Brain microvascular endothelial cell (primary cell): ENCODE measurements around the gene NPAS2.
A peak's percentile ranks its signal among the peaks of the same experiment; 100 is the strongest.

ENCODE experiments used
- DNase-seq: peaks from one replicate; pipeline ENCODE4 v3.0.0-alpha.2; 2020
- H3K27ac ChIP-seq: fragments of 250-450 bp; sonication (Bioruptor Pico); 2 replicates; pipeline ENCODE4 v1.5.1; 2020; ENCODE audit warnings: mild to moderate bottlenecking, moderate library complexity
- H3K27me3 ChIP-seq: fragments of 250-450 bp; sonication (Bioruptor Pico); replicated peaks from 2 replicates; pipeline ENCODE4 v1.5.1; 2020; ENCODE audit warnings: mild to moderate bottlenecking
- H3K36me3 ChIP-seq: fragments of 250-450 bp; sonication (Bioruptor Pico); replicated peaks from 2 replicates; pipeline ENCODE4 v1.5.1; 2020; ENCODE audit warnings: mild to moderate bottlenecking
- H3K4me3 ChIP-seq: 2 replicates; pipeline ENCODE4 v1.5.1; 2011; ENCODE audit warnings: low read depth, mild to moderate bottlenecking, control low read depth, low read length, moderate library complexity
- in situ Hi-C: cut with HindIII; loops from 2 replicates; pipeline ENCODE4 v1.10.0; 2017; ENCODE audit warnings: low sequenced_read_pairs, low pct_ligation_motif_present
- TF ChIP-seq, protein P1 (sequence below): IDR thresholded peaks from 2 replicates; pipeline ENCODE4 v1.5.1; 2011; ENCODE audit warnings: low read depth, mild to moderate bottlenecking, moderate library complexity, low read length, control low read depth, inconsistent platforms; ENCODE audit errors: missing control alignments

Gene NPAS2

DNA sequence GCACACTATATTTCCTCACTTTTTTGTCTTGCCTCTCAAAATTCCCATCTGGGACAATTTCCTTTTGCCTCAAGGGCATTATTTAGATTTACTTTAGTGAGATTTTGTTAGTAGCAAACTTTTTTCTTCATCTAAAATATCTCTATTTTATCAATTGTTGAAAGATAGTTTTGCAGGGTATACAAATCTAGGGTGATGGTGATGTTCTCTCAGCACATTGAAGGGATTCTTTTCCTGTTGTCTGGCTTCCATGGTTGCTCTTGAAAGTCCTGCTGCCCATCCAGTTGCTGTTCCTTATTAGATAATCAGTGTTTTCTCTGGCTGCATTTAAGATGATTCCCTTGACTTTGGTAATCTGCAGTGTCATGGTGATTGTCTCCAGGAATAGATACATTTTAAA lies 48.1 kb downstream of the NPAS2 start:
- TF ChIP-seq, protein P1, sequence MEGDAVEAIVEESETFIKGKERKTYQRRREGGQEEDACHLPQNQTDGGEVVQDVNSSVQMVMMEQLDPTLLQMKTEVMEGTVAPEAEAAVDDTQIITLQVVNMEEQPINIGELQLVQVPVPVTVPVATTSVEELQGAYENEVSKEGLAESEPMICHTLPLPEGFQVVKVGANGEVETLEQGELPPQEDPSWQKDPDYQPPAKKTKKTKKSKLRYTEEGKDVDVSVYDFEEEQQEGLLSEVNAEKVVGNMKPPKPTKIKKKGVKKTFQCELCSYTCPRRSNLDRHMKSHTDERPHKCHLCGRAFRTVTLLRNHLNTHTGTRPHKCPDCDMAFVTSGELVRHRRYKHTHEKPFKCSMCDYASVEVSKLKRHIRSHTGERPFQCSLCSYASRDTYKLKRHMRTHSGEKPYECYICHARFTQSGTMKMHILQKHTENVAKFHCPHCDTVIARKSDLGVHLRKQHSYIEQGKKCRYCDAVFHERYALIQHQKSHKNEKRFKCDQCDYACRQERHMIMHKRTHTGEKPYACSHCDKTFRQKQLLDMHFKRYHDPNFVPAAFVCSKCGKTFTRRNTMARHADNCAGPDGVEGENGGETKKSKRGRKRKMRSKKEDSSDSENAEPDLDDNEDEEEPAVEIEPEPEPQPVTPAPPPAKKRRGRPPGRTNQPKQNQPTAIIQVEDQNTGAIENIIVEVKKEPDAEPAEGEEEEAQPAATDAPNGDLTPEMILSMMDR: no peak
- no peak overlapping the region for H3K27ac ChIP-seq
- in situ Hi-C loops: no loop called here
- no peaks in the 10 kb centered on the region for H3K27me3 ChIP-seq
- DNase-seq: no peak
- H3K4me3 ChIP-seq: no peak overlapping the region
- H3K36me3 ChIP-seq: peaks cover 2% of the 10 kb centered on the region

DNA sequence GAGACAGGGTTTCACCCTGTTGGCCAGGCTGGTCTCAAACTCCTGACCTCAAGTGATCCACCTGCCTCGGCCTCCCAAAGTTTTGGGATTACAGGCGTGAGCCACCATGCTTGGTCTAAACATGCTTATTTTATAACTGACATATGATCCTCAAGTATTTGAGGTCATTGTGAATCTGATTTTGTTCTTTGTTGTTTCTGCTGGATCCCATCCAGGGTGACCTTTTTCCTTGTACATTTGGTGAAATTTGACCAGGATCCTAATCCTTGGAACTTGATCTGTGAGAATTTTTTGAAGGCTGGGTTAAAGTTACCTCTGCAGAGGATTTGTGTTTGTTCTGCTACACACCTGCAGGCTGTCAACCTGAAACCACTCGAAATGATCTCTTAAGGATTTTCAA lies 49.2 kb downstream of the NPAS2 start:
- in situ Hi-C loops: no loop called here

DNA sequence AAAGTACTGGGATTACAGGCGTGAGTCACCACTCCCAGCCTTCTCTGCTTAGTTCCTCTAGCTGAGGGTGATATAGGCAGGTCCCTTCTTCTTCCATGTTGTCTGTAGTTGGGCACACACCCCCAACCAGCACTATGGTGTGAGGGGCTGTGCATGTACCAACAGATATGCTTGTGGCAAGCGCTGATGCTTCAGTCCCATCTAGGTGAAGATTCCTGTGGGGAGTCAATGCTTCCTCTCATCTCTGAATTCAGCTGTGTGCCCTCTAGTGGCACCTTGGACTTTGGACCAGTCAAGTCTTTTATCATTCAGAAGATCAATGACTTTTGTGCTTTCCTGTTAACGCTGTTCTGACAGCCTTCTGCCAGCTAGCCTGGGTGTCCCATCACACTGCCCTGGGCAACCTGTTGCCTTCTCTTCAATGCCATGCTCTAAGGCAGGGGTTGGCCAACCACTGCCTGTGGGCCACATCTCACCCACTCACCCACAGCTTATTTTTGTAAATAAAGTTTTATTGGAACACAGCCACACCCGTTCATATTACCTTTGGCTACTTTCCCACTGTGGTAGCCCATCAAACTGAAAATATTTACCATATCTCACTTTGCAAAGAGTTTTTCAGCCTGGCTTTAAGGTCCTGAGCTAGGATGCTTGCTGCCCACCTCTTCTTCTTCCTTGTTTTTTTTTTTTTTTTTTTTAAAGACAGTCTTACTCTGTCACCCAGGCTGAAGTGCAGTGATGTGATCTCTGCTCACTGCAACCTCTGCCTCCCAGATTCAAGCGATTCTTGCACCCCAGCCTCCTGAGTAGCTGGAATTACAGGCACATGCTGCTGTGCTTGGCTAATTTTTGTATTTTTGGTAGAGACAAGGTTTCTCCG lies 51.0 kb downstream of the NPAS2 start:
- no peak overlapping the region for H3K27ac ChIP-seq
- H3K36me3 ChIP-seq: peaks cover 2% of the 10 kb centered on the region
- in situ Hi-C loops: no loop called here
- H3K27me3 ChIP-seq: no peaks in the 10 kb centered on the region
- no peak overlapping the region for H3K4me3 ChIP-seq
- DNase-seq: no peak
- TF ChIP-seq, protein P1: peak; percentile 61

More for the DNA sequence above, 49.2 kb downstream of the NPAS2 start:
- Histone ChIP-seq H3K4me3 (no peak overlapping the region), H3K27me3 (no peaks in the 10 kb centered on the region), H3K27ac (no peak overlapping the region), H3K36me3 (peaks cover 2% of the 10 kb centered on the region)
- no peak for DNase-seq
- TF ChIP-seq, protein P1: no peak

DNA sequence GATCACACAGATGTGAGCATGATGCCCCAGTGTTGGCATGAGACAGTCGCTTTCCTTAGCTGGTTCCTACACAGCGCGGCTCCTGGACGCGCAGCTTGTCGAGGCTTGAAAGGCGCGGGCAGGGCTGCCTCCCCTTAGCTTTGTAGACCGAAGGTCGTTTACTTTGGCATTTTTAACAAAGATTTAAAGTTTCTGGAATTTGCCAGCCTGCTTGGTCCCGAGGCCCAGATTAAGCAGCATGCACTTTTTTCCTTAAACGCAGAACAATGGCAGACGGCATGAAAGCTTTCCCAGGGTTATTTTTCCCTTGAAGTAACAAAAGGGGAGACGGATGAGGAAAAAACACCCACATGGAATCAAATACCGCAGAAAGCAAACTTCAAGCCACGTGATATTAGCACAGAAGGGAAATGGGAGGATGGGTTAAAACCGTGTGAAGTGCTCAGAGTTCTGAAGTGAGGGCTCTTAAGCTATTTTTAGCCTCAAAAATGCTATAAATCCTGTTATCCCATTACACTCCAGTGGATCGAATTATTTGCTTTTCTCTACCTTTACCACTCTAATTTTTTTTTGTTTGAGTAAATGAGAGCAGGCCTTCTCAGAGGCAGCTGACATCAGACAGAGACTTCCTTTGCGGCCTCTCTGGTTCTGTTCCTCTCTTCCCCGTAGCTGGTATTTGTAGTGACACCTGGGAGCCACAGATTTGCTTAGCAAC lies 55.7 kb downstream of the NPAS2 start:
- H3K36me3 ChIP-seq: peaks cover 2% of the 10 kb centered on the region
- in situ Hi-C loops: no loop called here
- DNase-seq: peak; percentile 48
- H3K27me3 ChIP-seq: no peaks in the 10 kb centered on the region
- TF ChIP-seq, protein P1: no peak
- no peak overlapping the region for H3K4me3 ChIP-seq
- peak overlapping the region; percentile 62 for H3K27ac ChIP-seq

DNA sequence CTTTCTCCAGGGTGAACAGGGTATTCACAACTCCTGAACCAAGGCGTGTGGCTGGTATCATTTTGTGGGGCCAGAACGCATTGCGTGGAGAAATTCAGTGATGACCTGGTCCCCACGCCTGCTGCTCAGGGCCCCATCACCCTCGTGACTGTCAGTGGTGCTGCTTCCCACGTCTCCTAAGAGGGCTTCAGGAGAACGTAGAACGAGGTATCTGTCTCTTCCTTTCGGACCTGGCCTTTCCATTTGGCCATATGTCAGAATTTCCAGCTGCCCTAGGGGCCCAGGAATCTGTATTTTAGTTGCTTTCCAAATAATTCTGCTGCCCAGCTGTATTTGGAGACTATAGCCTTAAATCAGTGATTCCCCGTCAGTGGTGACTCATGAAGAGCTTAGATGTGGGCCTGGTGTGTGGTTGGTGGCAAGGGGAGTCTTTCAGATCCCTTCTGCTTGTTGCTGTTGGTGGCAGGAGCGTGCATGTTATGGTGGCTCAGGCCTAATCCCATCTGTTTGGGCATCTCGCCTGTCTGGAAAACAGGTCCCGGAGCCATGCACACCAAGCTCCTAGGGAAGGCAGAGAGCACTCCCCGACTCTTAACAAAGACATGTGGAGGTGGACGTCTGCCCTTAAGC lies 56.4 kb downstream of the NPAS2 start:
- no peaks in the 10 kb centered on the region for H3K27me3 ChIP-seq
- peaks cover 2% of the 10 kb centered on the region for H3K36me3 ChIP-seq
- TF ChIP-seq, protein P1: no peak
- peak overlapping the region; percentile 62 for H3K27ac ChIP-seq
- DNase-seq: peak; percentile 35
- H3K4me3 ChIP-seq: no peak overlapping the region
- in situ Hi-C loops: no loop called here
